ENCODE measurements around the gene RBBP9.

Gene RBBP9

DNA sequence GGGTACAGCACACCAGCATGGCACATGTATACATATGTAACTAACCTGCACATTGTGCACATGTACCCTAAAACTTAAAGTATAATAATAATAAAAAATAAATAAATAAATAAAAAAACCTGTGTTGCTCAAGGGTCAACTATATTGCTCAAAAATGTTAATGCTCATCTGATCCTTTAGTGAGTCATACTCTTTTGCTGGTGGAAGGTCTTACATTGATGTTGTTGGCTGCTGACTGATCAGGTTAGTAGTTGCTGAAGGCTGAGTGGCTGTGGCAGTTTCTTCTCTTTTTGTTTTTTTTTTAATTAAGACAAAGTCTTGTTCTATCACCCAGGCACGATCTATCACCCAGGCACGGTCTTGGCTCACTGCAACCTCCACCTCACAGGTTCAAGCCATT is 40.6 kb upstream of the RBBP9 start:
- CTCF ChIA-PET, result no interaction called here
- Histone ChIP-seq H3K9me3 (ENCODE audit: control insufficient read depth, insufficient read depth, low read depth, low read length) (no peaks in the 10 kb centered on the region), H3K27ac (ENCODE audit: extremely low read depth, low read depth, low read length) (no peak overlapping the region), H3K4me3 (ENCODE audit: low read depth, low read length) (no peak overlapping the region), H3K36me3 (ENCODE audit: control insufficient read depth in 2 of 2, insufficient read depth in 1 of 2, low read length in 2 of 2) (peaks cover 17 to 75% of the 10 kb centered on the region in 2 experiments), H3K4me1 (ENCODE audit: control insufficient read depth, insufficient read depth, low read length) (no peaks in the 10 kb centered on the region)
- POLR2A ChIA-PET, result no interaction called here
- TF ChIP-seq ZNF585B (tag by site-specific recombination; IDR thresholded peaks at IDR 0.05), result no peak
- TF ChIP-seq ZXDB (tag by site-specific recombination; IDR thresholded peaks at IDR 0.05), result no peak
- TF ChIP-seq, protein P1, sequence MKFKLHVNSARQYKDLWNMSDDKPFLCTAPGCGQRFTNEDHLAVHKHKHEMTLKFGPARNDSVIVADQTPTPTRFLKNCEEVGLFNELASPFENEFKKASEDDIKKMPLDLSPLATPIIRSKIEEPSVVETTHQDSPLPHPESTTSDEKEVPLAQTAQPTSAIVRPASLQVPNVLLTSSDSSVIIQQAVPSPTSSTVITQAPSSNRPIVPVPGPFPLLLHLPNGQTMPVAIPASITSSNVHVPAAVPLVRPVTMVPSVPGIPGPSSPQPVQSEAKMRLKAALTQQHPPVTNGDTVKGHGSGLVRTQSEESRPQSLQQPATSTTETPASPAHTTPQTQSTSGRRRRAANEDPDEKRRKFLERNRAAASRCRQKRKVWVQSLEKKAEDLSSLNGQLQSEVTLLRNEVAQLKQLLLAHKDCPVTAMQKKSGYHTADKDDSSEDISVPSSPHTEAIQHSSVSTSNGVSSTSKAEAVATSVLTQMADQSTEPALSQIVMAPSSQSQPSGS (tag by site-specific recombination; IDR thresholded peaks at IDR 0.05; ENCODE audit: low read depth), result no peak
- TF ChIP-seq, protein P2, sequence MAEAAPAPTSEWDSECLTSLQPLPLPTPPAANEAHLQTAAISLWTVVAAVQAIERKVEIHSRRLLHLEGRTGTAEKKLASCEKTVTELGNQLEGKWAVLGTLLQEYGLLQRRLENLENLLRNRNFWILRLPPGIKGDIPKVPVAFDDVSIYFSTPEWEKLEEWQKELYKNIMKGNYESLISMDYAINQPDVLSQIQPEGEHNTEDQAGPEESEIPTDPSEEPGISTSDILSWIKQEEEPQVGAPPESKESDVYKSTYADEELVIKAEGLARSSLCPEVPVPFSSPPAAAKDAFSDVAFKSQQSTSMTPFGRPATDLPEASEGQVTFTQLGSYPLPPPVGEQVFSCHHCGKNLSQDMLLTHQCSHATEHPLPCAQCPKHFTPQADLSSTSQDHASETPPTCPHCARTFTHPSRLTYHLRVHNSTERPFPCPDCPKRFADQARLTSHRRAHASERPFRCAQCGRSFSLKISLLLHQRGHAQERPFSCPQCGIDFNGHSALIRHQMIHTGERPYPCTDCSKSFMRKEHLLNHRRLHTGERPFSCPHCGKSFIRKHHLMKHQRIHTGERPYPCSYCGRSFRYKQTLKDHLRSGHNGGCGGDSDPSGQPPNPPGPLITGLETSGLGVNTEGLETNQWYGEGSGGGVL (tag by site-specific recombination; IDR thresholded peaks at IDR 0.05), result no peak
- TF ChIP-seq BCL11A (tag by site-specific recombination; IDR thresholded peaks at IDR 0.05; ENCODE audit: low read depth), result no peak
- TF ChIP-seq, protein P3, sequence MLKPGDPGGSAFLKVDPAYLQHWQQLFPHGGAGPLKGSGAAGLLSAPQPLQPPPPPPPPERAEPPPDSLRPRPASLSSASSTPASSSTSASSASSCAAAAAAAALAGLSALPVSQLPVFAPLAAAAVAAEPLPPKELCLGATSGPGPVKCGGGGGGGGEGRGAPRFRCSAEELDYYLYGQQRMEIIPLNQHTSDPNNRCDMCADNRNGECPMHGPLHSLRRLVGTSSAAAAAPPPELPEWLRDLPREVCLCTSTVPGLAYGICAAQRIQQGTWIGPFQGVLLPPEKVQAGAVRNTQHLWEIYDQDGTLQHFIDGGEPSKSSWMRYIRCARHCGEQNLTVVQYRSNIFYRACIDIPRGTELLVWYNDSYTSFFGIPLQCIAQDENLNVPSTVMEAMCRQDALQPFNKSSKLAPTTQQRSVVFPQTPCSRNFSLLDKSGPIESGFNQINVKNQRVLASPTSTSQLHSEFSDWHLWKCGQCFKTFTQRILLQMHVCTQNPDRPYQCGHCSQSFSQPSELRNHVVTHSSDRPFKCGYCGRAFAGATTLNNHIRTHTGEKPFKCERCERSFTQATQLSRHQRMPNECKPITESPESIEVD (tag by site-specific recombination; IDR thresholded peaks at IDR 0.05), result no peak
- no peak for TF ChIP-seq ZSCAN16 (tag by site-specific recombination; IDR thresholded peaks at IDR 0.05)
- no peak for TF ChIP-seq ZNF10 (tag by site-specific recombination; IDR thresholded peaks at IDR 0.05)
- TF ChIP-seq ZNF391 (tag by site-specific recombination; IDR thresholded peaks at IDR 0.05; ENCODE audit: borderline replicate concordance, low read depth), result no peak
- no peak for TF ChIP-seq ZNF600 (tag by site-specific recombination; IDR thresholded peaks at IDR 0.05)
- TF ChIP-seq ZNF571 (tag by site-specific recombination; IDR thresholded peaks at IDR 0.05), result no peak
- TF ChIP-seq, protein P4, sequence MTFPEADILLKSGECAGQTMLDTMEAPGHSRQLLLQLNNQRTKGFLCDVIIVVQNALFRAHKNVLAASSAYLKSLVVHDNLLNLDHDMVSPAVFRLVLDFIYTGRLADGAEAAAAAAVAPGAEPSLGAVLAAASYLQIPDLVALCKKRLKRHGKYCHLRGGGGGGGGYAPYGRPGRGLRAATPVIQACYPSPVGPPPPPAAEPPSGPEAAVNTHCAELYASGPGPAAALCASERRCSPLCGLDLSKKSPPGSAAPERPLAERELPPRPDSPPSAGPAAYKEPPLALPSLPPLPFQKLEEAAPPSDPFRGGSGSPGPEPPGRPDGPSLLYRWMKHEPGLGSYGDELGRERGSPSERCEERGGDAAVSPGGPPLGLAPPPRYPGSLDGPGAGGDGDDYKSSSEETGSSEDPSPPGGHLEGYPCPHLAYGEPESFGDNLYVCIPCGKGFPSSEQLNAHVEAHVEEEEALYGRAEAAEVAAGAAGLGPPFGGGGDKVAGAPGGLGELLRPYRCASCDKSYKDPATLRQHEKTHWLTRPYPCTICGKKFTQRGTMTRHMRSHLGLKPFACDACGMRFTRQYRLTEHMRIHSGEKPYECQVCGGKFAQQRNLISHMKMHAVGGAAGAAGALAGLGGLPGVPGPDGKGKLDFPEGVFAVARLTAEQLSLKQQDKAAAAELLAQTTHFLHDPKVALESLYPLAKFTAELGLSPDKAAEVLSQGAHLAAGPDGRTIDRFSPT (tag by site-specific recombination; IDR thresholded peaks at IDR 0.05), result no peak
- TF ChIP-seq ZNF624 (tag by site-specific recombination; IDR thresholded peaks at IDR 0.05), result no peak
- TF ChIP-seq ZNF701 (tag by site-specific recombination; IDR thresholded peaks at IDR 0.05), result no peak
- no peak for TF ChIP-seq SP3 (tag by site-specific recombination; IDR thresholded peaks at IDR 0.05)
- no peak for TF ChIP-seq ZNF366 (tag by site-specific recombination; conservative IDR thresholded peaks at IDR 0.05)
- no peak for TF ChIP-seq ZNF169 (tag by site-specific recombination; IDR thresholded peaks at IDR 0.05)
- TF ChIP-seq YY1 (tag by site-specific recombination; IDR thresholded peaks at IDR 0.05), result no peak
- no peak for TF ChIP-seq GLIS1 (tag by site-specific recombination; IDR thresholded peaks at IDR 0.05)
- TF ChIP-seq, protein P5, sequence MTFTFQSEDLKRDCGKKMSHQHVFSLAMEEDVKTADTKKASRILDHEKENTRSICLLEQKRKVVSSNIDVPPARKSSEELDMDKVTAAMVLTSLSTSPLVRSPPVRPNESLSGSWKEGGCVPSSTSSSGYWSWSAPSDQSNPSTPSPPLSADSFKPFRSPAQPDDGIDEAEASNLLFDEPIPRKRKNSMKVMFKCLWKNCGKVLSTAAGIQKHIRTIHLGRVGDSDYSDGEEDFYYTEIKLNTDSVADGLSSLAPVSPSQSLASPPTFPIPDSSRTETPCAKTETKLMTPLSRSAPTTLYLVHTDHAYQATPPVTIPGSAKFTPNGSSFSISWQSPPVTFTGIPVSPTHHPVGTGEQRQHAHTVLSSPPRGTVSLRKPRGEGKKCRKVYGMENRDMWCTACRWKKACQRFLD (tag by site-specific recombination; IDR thresholded peaks at IDR 0.05), result no peak
